GM12875 (cell line): ENCODE measurements around the gene MRPS12.

Experiments used
- H3K4me3 ChIP-seq: one replicate; pipeline ENCODE4 v1.5.1; 2011; ENCODE audit warnings: low read depth, low read length, control low read depth
- CTCF ChIP-seq: IDR thresholded peaks from 2 replicates; pipeline ENCODE4 v1.5.1; 2011; ENCODE audit warnings: low read depth, mild to moderate bottlenecking, control low read depth, inconsistent platforms, low read length, moderate library complexity, borderline replicate concordance; ENCODE audit not compliant: insufficient read depth

The MRPS12 gene

GRCh38 chr19:38918526-38918925 lies 12.2 kb upstream of the MRPS12 start:
- H3K4me3 ChIP-seq, result no peak overlapping the region
- TF ChIP-seq CTCF, result no peak

DNA sequence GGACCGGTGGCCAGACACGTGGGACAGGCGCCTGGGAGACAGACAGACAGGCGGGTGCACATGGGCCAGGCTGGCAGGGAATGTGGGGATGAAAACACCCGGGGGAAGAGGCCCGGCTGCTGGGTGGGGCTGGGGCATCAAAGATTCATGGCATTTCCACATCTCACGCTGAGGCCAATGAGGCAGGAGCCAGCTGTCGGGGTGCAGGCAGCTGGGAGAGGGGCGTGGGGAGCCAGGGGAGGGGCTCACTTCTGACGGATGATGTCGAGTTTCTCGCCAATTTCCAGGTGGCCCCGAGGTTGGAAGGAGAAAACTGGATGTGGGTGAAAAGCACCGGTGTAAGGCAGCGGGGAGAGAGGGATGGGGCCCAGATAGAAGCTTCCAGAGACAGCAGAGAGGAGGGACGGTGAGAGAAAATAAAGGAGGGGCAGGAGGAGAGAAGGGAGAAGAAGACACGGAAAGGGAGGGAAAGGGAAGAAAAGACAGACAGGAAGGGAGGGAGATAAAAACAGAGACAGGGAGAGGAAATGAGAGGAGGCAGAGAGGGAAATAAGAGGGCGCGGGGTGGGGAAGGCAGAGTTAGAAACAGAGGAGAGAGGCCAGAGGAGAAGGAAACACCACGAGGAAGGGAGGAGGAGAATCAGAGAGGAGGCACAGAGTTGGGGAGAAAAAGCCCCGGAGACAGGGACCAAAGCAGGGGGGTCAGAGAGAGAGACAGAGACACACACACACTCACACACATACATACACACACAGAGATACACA lies 10.7 kb upstream of the MRPS12 start:
- H3K4me3 ChIP-seq, result no peak overlapping the region
- TF ChIP-seq CTCF, result no peak

- no peak for TF ChIP-seq CTCF
Observed at GRCh38 chr19:38920602-38921419, 9.9 kb upstream of the MRPS12 start.

GRCh38 chr19:38921420-38922274 lies 9.1 kb upstream of the MRPS12 start:
- no peak overlapping the region for H3K4me3 ChIP-seq
- no peak for TF ChIP-seq CTCF

More at GRCh38 chr19:38920602-38921419, 9.9 kb upstream of the MRPS12 start:
- no peak overlapping the region for H3K4me3 ChIP-seq

DNA sequence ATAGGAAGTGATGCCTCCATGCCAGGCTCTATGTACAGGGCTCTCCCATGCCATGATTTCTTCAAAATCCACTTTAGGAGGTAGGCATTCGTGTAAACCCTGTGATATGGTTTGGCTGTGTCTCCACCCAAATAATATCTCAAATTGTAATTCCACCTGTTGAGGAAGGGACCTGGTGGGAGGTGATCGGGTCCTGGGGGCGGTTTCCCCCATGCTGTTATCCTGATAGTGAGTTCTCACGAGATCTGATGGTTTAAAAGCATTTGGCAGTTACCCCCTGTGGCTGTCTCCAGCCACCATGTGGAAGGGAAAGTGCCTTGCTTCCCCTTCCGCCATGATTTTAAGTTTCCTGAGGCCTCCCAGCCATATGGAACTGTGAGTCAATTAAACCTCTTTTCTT lies 8.3 kb upstream of the MRPS12 start:
- H3K4me3 ChIP-seq, result no peak overlapping the region
- TF ChIP-seq CTCF, result no peak

DNA sequence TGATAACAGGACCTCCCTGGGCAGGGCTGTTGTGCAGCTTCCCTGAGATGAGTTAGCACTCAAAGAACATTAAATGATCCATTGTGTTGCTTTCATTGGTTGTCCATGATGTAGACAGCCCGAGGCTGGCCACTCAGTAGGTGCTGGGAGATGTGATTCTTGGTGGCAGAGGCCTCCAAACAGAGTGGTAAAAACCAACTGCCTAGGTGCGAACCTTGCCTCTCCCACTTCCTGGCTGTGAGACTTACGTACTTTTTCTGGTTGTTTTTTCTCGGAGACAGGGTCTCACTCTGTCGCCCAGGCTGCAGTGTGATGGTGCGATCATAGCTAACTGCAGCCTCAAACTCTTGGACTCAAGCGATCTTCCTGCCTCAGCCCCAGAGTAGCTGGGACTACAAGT lies 6.4 kb upstream of the MRPS12 start:
- no peak for TF ChIP-seq CTCF
- no peak overlapping the region for H3K4me3 ChIP-seq
